ENCODE results near the gene CYP19A1. TPM values are rescaled to one million over a fixed set of nuclear protein-coding genes. Genes with fewer than 3 reads are reported as not detected.
"Not testable (repeated sequence)": the region's sequence is repeated elsewhere in the genome, so short reads cannot be mapped to it uniquely, and the experiment has no call there.

The CYP19A1 gene
- total RNA-seq, 1 donor from 2014 or later: not detected

DNA sequence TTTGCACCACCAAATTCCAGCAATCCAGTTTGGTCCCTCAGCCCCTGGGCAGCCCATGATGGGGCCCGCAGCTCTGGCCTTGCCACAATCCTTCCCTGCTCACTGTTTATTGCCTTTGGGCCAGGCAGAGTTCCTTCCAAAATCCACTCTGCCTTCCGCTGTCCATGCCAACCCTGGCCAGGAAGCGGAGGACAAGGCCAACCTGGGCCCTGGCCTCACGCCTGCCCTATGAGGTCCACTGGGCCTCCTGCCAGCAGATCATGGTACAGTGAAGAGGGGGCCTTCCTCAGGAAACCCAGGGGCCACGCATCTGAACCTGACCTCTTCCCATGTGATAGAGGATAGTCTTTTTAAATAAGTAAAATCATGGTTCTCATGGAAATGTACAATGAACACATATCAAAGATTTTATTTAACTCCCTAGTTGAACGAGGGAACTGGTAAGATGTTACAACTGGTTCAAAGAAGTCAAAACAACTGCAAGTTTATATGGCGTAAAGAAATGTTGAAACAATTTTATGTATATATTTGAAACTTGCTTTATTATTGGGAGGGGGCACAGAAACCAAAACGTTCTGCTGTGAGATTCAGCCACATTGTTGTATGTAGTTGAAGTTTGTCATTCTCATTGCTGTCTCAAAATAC lies 147.8 kb downstream of the CYP19A1 start:
- no peak overlapping the region for H3K4me3 Mint-ChIP-seq
- no peak for TF ChIP-seq EZH2 (IDR thresholded peaks at IDR 0.05)
- H3K9me3 ChIP-seq (ENCODE audit: low read depth): no peaks in the 10 kb centered on the region
- H3K4me1 ChIP-seq: no peaks in the 10 kb centered on the region
- no peak for DNase-seq (ENCODE audit: low spot score)
- H3K27me3 ChIP-seq: no peaks in the 10 kb centered on the region
- no peaks in the 10 kb centered on the region for H3K9me3 Mint-ChIP-seq
- no peaks in the 10 kb centered on the region for H3K36me3 Mint-ChIP-seq
- H3K4me1 Mint-ChIP-seq: peaks cover 2% of the 10 kb centered on the region
- no peaks in the 10 kb centered on the region for H3F3A ChIP-seq (ENCODE audit: low read depth)
- no peak overlapping the region for H3K27ac ChIP-seq
- no peaks in the 10 kb centered on the region for H3K36me3 ChIP-seq
- H3K79me2 ChIP-seq (ENCODE audit: low read depth): no peaks in the 10 kb centered on the region
- H3K27ac Mint-ChIP-seq: no peak overlapping the region
- no peaks in the 10 kb centered on the region for H4K20me1 ChIP-seq (ENCODE audit: low read depth)
- H2AFZ ChIP-seq (replicated peaks): no peak overlapping the region
- H3K4me2 ChIP-seq: no peak overlapping the region
- H3K9ac ChIP-seq: no peak overlapping the region
- peaks cover 9% of the 10 kb centered on the region for H3K27me3 Mint-ChIP-seq (ENCODE audit: insufficient read depth, low read depth)
- no peak overlapping the region for H3K4me3 ChIP-seq

DNA sequence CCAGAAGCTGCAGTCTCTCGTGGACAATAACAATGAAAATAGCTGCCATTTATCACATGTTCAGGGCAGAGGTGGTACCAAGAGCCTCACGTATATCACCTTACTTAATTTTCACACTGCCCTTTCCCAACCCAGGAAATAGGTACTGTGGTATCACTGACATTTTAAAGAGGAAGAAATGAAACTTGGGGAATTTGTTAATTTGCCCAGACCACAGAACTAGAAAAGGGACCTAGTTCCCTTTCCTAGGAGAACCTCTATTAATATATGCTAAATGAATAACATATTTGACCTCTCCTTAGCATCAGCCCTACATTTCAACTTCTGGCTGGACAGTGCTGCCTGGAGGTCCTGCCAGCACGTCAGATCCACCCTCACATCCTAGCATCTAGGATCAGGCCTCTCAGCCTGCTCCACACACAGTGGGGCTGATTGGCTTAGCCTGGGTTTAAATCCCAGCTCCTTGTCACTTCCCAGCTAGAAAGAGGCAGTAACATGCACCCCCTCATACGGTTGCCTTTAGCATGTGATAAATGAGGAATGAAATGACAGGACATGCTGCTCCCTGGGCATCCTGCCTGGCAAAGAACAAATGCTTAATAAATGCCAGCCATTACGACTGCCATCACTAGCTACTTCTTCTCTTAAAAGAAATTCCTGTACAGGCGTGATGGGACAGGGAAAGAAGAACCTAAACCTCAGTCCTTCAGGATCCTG lies 148.6 kb downstream of the CYP19A1 start:
- Histone ChIP-seq H3K4me3 (no peak overlapping the region), H2AFZ (replicated peaks) (no peak overlapping the region), H3K79me2 (ENCODE audit: low read depth) (no peaks in the 10 kb centered on the region), H3K27ac (no peak overlapping the region), H3K4me1 (no peaks in the 10 kb centered on the region), H3K9ac (no peak overlapping the region), H4K20me1 (ENCODE audit: low read depth) (no peaks in the 10 kb centered on the region), H3K36me3 (no peaks in the 10 kb centered on the region), H3K27me3 (no peaks in the 10 kb centered on the region), H3K4me2 (no peak overlapping the region), H3K9me3 (ENCODE audit: low read depth) (no peaks in the 10 kb centered on the region), H3F3A (ENCODE audit: low read depth) (no peaks in the 10 kb centered on the region)
- H3K4me1 Mint-ChIP-seq: peaks cover 2% of the 10 kb centered on the region
- no peaks in the 10 kb centered on the region for H3K9me3 Mint-ChIP-seq
- H3K36me3 Mint-ChIP-seq: no peaks in the 10 kb centered on the region
- peaks cover 9% of the 10 kb centered on the region for H3K27me3 Mint-ChIP-seq (ENCODE audit: insufficient read depth, low read depth)
- TF ChIP-seq EZH2 (IDR thresholded peaks at IDR 0.05) (no peak), EZH2phosphoT487 (IDR thresholded peaks at IDR 0.05) (no peak)
- TF ChIP-seq, protein P1, sequence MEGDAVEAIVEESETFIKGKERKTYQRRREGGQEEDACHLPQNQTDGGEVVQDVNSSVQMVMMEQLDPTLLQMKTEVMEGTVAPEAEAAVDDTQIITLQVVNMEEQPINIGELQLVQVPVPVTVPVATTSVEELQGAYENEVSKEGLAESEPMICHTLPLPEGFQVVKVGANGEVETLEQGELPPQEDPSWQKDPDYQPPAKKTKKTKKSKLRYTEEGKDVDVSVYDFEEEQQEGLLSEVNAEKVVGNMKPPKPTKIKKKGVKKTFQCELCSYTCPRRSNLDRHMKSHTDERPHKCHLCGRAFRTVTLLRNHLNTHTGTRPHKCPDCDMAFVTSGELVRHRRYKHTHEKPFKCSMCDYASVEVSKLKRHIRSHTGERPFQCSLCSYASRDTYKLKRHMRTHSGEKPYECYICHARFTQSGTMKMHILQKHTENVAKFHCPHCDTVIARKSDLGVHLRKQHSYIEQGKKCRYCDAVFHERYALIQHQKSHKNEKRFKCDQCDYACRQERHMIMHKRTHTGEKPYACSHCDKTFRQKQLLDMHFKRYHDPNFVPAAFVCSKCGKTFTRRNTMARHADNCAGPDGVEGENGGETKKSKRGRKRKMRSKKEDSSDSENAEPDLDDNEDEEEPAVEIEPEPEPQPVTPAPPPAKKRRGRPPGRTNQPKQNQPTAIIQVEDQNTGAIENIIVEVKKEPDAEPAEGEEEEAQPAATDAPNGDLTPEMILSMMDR (IDR thresholded peaks at IDR 0.05): no peak
- H3K4me3 Mint-ChIP-seq: no peak overlapping the region
- no peak overlapping the region for H3K27ac Mint-ChIP-seq
- DNase-seq (ENCODE audit: low spot score): no peak

DNA sequence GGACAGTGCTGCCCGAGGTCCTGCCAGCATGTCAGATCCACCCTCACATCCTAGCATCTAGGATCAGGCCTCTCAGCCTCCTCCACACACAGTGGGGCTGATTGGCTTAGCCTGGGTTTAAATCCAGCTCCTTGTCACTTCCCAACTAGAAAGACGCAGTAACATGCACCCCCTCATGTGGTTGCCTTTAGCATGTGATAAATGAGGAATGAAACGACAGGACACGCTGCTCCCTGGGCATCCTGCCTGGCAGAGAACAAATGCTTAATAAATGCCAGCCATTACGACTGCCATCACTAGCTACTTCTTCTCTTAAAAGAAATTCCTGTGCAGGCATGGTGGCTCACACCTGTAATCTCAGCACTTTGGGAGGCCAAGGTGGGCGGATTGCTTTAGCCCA lies 149.6 kb downstream of the CYP19A1 start:
- H2AFZ ChIP-seq (replicated peaks); H3K4me1 ChIP-seq; H3K9me3 Mint-ChIP-seq; H3K27me3 Mint-ChIP-seq (ENCODE audit: insufficient read depth, low read depth); H3K4me2 ChIP-seq; H3K27me3 ChIP-seq; H3K27ac Mint-ChIP-seq; H3K4me3 ChIP-seq; H3K36me3 ChIP-seq; H3K4me3 Mint-ChIP-seq; DNase-seq (ENCODE audit: low spot score); H3K79me2 ChIP-seq (ENCODE audit: low read depth); H3K27ac ChIP-seq; H4K20me1 ChIP-seq (ENCODE audit: low read depth); H3K36me3 Mint-ChIP-seq; H3K9me3 ChIP-seq (ENCODE audit: low read depth); H3F3A ChIP-seq (ENCODE audit: low read depth); H3K4me1 Mint-ChIP-seq; H3K9ac ChIP-seq: not testable (repeated sequence)

DNA sequence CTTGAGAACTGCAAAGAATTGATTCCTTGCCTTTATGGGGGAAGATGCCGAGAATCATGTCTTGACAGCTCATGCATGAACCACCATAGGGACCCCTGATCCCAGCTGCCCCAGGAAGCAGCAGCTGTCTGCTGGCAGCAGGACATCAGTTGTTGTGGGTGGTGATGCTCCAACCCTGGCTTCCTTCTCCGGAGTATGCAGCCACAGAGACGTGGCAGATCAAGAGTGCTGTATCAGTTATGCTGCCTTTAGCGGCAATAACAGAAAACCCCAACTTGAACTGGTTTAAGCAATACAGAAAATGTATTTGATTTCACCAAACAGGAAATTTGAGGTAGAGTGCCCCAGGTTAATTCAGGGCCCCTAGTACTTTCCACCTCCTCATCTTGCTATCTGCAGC lies 151.5 kb downstream of the CYP19A1 start:
- H3K4me1 Mint-ChIP-seq: peaks cover 2% of the 10 kb centered on the region
- Histone ChIP-seq H3K27ac (no peak overlapping the region), H3K36me3 (no peaks in the 10 kb centered on the region), H3K9me3 (ENCODE audit: low read depth) (no peaks in the 10 kb centered on the region), H3K4me1 (no peaks in the 10 kb centered on the region), H3K4me2 (no peak overlapping the region), H3F3A (ENCODE audit: low read depth) (no peaks in the 10 kb centered on the region), H3K79me2 (ENCODE audit: low read depth) (no peaks in the 10 kb centered on the region), H3K4me3 (no peak overlapping the region), H2AFZ (replicated peaks) (no peak overlapping the region), H4K20me1 (ENCODE audit: low read depth) (no peaks in the 10 kb centered on the region), H3K27me3 (no peaks in the 10 kb centered on the region), H3K9ac (no peak overlapping the region)
- no peak overlapping the region for H3K4me3 Mint-ChIP-seq
- peaks cover 5% of the 10 kb centered on the region for H3K27me3 Mint-ChIP-seq (ENCODE audit: insufficient read depth, low read depth)
- TF ChIP-seq, protein P1 (IDR thresholded peaks at IDR 0.05): no peak
- no peak for TF ChIP-seq EZH2 (IDR thresholded peaks at IDR 0.05)
- no peak for TF ChIP-seq EZH2phosphoT487 (IDR thresholded peaks at IDR 0.05)
- no peak for DNase-seq (ENCODE audit: low spot score)
- no peaks in the 10 kb centered on the region for H3K36me3 Mint-ChIP-seq
- H3K27ac Mint-ChIP-seq: no peak overlapping the region
- no peaks in the 10 kb centered on the region for H3K9me3 Mint-ChIP-seq
